Activated CD8-positive, alpha-beta memory T cell treated with anti-CD3 and anti-CD28 coated beads for 4 hours (primary cell): ENCODE results near the gene PSMA3.
"Not testable (repeated sequence)": the region's sequence is repeated elsewhere in the genome, so short reads cannot be mapped to it uniquely, and the experiment has no call there.

Source experiments
- DNase-seq, 2 donors: peaks; one replicate each; pipeline ENCODE4 v3.0.0-alpha.2; 2020; ENCODE audit warnings: low read depth in 2 of 2

PSMA3 gene

DNA sequence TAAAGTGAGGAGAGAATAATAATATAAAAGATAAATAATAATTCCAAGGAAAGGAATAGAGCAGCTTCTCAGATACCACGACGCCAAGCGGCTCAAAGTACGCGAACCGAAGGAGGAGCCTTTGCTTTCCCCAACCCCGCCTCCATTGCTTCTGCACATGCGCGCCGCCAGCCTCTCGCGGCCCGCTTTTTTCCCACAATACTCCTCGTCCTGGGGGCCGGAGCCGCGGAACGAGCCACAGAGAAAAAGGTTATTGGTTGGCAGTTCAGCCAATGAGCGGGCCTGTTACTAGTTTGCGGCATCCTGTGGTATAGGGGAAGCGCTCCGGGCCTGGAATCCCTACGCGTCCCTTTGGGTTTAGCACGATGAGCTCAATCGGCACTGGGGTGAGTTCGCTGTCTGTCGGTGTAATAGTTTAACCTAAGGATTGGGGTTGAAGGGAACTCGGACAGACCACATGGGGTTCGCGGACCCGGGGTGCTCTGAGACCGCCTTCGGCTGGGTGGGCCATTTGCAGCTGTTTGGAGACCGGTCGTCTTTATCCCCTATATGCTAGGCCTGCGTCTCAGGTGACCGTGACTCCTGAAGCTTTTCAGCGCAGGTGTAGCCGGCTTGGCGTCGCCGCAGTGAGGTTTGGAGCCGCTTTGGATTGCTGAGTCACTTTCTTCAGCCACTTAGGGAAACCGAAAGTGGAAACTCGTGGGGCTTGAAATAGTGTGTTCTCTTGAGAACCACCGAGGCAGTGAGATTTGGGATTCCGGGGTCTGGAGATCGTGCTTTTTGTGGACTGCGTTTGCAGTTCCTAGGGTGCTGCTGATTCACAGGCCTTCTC, at the start of gene PSMA3:
Gene PSMA3 (plus strand): TSS at position 288 of the 832 bp plus-strand sequence. CDS start 78 bp downstream, at position 366.
- peak; percentile 96 for DNase-seq

GRCh38 chr14:58196198-58196597, 48.4 kb upstream of the PSMA3 start:
- no peak for DNase-seq

GRCh38 chr14:58198086-58198485, 46.6 kb upstream of the PSMA3 start:
- no peak for DNase-seq

DNA sequence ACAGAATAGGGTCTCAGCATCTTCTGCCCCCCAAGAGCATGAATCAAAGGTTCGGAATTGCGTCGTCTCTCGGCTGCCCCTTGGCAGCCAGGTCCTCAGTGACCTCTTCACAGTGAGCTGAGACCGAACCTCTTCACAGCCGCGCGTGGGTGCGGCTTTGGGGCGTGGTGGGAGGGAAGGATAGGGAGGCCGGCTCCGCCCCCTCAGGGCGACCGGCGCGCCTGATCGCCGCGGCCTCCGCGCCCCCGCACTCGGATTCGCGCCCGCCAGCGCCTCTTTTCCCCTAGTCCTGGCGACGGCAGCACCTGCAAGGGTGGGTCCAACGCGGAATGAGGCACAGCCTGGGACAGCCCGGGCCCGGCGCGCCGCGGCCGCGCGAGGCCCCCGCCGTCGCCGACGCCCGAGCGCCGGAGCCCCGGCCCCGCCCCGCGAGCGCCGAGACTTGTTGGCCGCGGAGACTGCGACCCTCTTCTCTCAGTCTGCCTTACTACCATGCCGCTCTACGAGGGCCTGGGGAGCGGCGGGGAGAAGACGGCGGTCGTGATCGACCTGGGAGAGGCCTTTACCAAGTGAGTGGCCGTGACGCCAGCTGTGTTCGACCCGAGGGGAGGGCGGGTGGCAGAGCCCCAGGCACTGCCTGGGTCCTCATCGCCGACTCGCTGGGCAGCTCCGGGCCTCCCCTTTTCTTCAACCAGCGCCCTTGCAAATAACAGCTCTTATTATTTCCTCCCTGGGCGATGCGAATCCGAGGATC, 44.7 kb upstream of the PSMA3 start, which contains the start of gene ACTR10:
Gene ACTR10 (plus strand): TSS at position 424 of the 754 bp plus-strand sequence. CDS start 69 bp downstream, at position 493.
- peak; percentile 73 to 77 for DNase-seq

DNA sequence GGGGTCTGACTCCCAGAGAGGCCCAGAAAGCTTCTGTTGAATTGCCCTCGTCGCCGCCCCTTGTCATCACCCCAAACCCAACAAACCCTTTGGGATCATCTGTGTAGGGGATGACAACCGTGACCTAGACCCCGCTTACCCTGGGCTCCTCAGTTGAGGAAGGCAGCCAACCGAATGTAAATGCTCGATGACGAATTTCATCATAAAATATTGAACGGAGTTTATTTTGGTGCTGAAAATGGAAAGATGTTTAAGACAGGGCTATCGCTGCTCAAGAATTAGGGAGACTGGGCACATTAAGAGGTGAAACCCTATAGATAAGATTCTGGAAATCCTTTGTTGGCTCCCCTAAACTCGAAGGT, 44.2 kb upstream of the PSMA3 start:
- DNase-seq = no peak

GRCh38 chr14:58200846-58201245, 43.8 kb upstream of the PSMA3 start:
- DNase-seq = no peak

DNA sequence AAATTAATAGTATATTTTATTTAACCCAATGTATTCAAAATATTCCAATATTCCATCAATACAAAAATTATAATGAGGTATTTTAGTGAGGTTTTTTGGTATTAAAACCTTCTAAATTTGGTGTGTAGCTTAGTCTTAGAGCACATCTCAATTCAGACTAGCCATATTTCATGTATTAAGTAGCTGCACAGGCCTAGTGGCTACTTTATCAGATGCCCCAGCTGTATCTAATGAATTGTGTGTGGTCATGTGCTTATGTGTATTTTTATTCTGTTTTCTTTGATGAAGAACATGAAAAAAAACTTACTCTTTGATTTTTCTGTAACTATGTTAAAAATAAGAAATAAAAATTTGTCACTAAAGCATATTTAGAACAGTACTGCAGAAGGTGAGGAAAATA, 31.5 kb upstream of the PSMA3 start:
- DNase-seq = no peak

GRCh38 chr14:58215191-58215914, 29.3 kb upstream of the PSMA3 start:
- DNase-seq = no peak

GRCh38 chr14:58216544-58216943, 28.1 kb upstream of the PSMA3 start:
- DNase-seq = no peak

GRCh38 chr14:58227096-58227819, 17.4 kb upstream of the PSMA3 start:
- DNase-seq = no peak

DNA sequence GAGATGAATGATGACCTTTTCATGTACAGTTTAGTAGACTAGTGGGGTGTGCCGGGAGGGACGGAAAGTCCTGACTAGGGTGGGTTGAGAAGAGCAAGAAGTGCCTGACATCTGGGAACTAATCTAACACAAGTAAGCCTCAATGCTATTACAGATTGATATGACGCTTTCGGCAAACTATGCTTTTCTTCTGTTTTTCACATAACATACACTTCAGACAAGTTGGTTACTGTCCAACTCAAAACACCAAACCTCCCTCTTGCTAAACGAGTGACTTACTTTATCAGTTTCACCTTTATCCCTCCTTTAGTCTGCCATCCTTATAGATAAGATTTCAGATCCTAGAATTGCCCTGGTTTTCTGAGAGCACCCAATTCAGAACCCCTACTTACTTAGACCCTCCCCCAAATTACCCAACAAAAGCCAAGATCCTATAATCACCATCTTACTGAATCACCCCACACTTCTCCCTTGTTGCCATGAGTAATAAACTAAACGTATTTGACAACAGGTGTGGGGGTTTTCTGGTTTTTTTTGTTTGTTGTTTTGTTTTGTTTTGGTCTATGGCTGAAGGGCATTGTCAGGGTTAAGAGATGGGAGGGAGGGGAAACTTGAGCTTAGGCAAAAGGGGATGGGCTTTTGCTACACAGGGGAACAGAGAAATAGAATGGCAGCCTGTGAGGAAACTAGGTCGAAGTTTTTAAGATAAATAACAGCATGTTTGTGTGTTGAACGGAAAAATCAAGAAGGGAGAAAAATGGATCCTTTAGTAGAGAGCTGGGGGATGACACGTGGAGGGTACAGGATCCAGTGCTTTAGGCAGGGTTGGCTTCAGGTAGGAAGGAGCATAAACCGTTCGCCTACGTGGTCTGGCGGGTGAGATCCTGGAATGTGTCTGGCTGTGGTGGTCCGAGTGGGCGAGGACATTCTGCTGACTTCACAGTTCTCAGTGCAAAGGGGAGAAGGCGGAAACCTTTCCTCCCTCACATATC, 6.1 kb upstream of the PSMA3 start:
- no peak for DNase-seq

DNA sequence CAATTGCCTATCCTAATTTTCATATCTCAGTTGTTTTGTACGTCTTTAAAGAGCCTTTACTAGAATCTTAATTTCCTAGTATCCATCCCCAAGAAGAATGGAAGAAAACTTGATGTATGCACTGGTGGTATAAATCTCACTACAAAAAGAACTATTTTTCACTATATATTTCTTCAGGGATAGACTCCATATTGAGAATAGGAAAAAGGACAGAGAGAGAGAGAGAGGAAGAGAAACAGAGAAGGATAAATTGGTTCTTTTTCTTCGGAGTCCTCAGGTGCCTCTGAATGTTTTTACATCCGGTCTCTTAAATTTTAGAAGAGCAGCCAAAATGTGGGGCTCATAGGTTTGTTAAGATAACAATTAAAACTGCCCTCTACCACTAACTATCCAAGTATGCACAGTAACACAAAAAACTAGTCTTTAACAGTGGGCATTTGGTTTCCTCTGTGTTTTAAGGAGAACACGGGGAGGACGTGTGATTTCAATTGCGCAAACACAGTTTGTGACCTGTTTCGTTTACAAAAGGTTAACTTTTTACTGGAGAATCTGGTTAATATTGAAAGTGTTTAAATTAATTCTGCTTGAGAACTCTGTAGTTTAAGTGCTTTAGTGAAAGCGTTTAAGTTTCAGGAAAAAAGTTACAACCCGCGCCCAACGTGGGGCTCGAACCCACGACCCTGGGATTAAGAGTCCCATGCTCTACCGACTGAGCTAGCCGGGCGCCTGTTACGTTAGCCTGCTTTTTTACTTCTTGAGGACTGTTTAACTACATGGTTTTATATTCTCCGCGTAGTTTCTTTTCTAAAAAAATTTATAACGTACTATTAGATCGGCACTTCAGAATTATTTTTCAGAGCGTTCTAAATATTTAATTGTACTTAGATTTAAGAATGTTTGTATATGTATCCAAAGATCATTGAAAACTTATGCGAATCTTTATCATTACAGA, 5.1 kb upstream of the PSMA3 start:
- peak; percentile 71 to 73 for DNase-seq

GRCh38 chr14:58243790-58244555, 670 bp upstream of the PSMA3 start:
- DNase-seq = no peak

DNA sequence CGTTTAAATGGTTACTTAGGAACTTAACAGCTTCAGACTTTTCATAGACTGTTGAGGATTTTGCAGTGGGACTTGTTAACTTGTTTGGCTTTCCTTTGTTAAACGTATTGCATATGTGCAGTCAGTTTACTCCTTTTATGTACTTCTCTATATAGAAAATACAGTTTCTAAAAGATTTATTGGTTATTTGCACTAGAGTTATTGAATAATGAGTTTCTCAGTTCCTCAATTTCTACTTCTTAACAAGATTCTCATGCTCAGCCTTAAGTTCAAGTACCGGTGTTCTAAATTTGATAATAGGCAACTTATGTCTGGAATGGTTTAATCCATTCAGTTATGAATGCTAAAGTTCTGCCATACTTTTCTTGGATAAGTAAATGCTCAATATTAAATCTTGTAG, 919 bp downstream of the PSMA3 start:
- no peak for DNase-seq

GRCh38 chr14:58249611-58250010, 5.0 kb downstream of the PSMA3 start:
- no peak for DNase-seq

- no peak for DNase-seq
Observed at GRCh38 chr14:58258156-58258555, 13.5 kb downstream of the PSMA3 start.

GRCh38 chr14:58262005-58262404, 17.4 kb downstream of the PSMA3 start:
- not testable (repeated sequence) for DNase-seq

DNA sequence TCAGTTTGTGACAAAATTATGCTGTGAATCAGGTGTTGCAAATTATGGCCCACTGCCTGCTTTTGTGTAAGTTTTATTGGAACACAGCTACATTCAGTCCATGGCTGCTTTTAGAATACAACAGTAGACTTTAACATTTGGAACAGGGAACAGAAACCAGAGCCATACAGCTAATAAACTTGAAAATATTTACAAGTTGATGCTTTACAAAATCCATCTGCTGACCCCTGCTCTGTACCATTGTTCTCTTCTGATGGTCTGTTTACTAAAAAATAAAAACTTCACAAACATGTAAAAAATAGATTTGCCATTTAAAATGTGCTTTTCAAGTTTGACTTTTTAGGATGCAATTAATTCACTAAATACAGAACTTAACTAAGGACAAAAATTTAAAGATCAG, 20.8 kb downstream of the PSMA3 start:
- DNase-seq = no peak
